Activated CD4-positive, CD25-positive, alpha-beta regulatory T cell treated with anti-CD3 and anti-CD28 coated beads, Interleukin-2, amount 50 U/mL, for 72 hours (primary cell): ENCODE measurements around the gene STAM.

Experiments used
- DNase-seq: peaks from one replicate; pipeline ENCODE4 v3.0.0; 2021

Gene STAM

GRCh38 chr10:17733620-17734019 lies 89.7 kb downstream of the STAM start:
- DNase-seq, result no peak

DNA sequence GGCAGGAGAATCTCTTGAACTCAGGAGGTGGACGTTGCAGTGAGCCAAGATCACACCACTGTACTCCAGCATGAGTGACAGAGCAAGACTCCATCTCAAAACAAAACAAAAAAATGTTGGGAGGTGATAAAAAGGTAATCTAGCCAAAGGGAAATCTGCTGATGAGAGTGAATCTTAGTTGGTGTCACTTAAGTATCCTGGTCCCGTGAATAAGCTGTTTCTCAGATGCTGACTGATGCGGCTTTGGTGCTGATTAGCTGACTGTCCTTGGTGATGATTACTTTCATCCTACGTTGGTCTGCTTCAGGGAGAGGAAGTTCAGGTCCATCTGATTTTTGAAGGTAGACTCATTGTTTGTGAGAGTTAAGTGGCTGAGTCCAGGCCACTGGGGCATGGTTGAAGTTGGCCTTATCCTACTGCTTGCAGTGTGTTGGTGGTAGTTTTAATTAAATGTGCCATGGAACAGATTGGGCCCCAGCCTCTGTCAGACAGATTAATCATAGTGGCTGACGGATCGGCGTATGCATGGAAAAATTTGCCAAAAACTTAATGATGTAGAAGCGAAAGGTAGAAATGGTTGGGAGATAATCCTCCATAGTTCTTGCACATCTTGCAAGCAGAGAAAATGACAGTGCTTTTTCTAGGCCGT lies 90.6 kb downstream of the STAM start:
- no peak for DNase-seq

DNA sequence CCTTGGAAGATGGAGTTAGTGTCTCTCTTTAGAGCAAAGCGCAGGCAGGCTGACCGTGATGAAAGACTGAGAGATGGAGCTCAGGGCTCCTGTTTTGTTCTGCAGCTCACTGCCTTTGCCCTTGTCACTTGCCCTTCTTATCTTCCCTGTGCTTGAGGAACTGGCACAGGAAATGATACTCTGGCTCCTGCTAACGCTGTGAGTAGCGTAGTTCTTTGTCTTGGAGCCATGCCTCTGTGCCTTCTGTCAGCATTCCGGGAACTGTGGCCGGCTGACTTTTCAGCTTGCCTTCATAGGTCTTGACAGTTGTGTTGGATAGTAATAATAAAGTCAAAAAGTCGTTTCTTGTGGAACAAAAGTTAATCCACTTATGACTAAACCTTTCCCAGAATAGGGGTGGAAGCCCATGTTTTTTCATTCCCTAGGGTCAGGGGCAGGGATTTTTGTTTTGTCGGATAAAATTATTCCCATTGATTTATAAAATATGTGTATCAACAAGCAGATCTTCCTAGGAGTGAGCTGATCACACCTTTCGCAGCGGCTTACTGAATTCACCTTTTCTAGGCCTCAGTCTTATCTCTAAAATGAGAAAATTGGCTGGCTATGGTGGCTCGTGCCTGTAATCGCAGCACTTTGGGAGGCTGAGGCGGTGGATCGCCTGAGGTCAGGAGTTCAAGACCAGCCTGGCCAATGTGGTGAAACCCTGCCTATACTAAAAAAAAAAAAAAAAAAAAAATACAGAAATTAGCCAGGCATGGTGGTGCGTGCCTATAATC lies 91.4 kb downstream of the STAM start:
- no peak for DNase-seq

DNA sequence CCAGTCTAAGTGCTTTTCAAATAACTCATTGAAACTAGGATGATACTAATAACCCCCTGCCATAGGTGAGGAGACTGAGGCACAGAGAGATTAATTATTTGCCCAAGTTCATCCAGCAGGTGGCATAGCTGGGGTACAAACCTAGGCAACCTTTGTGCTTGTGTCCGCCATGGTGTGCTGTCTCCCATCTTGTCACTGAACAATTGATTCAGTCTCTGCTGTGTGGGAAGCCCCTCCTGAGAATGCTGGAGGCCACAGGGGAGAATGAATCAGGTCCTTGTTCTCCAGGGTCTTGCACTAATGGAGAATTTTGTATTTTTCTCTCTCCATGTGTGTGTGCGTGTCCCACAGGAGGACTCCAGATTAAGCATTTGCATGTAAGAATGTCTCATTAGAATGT lies 92.3 kb downstream of the STAM start:
- no peak for DNase-seq

- DNase-seq, result no peak
Measured at GRCh38 chr10:17737027-17737965, 93.3 kb downstream of the STAM start.

DNA sequence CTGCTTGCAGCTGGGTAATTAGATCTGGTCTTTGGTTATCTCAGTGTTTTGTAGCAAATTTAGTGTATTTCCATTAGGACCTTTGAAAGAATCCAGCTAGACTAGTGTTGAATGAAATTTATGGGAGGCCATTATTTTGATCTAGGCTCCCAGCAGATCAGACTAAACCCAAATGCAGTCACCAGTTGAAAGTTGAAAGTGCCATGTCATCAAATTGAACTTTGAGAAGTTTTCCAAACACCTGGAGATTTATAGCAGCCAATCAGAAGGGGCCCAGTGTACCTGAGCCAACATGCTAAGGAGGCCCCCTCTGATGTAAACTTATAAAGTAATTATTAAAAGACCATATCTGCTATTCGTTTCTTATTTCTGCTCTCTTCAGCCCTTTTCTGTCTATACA lies 96.7 kb downstream of the STAM start:
- DNase-seq, result no peak

- peak; percentile 75 for DNase-seq
Measured at GRCh38 chr10:17742918-17743317, 99.0 kb downstream of the STAM start.

DNA sequence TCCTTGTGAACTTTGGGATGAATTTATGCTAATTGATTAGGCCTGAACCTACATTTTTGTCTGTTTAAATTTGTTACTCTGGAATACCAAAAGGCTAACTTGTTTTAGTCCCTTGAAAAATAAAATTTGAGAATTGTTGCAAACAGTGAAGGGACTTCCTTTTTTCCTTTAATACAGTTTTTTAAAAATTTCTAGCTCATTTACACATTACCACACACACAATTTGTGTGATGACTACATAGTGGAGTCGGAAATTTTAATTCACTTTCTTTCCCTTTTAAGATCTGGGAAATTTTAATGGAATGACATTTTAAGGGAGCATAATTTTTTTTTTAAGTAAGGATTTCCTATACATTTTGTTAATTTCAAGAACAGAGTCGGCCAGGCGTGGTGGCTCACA lies 99.5 kb downstream of the STAM start:
- DNase-seq, result no peak

DNA sequence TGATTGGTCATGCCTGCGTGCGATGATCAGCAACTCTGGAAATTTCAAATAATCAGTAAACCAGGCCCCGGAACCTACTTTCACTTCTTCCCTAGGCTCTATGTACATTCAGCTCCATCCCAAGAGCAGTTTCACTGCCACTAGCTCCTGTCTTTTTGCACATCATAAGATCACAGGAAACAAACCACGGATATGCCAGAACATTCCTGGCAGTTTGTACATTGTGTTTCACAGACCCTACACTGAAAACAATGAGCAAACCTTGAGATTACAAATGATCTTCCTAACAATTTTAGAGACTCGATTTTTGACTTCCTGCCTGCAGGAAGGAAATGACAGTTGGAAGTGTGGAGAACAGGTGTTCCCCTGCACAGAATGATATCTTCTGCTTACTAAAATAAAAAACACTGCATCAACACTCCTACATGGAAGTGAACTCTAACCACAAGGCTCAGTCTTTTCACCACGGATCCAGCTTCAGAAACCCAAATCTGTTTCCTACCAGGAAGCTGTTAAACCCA lies 100.5 kb downstream of the STAM start:
- DNase-seq, result no peak

GRCh38 chr10:17747883-17748550 lies 104.1 kb downstream of the STAM start:
- no peak for DNase-seq

DNA sequence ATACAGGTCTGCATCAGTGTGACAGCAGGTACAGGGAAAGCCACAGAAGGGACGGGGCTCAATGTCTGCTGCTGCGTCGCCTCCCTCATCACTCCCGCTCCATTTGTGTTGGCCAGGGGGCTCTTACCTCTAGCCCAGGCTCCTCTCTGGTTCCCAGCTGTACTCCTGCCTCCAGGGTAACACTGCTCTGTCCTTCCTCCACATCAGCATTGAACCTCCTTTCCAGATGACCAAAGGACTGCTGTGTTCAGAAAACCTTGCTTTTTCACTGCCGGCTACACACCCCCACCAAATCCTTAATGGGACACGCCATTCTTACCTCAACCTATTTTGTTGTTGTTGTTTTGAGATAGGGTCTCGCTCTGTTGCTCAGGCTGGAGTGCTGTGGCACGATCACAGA lies 105.9 kb downstream of the STAM start:
- no peak for DNase-seq

DNA sequence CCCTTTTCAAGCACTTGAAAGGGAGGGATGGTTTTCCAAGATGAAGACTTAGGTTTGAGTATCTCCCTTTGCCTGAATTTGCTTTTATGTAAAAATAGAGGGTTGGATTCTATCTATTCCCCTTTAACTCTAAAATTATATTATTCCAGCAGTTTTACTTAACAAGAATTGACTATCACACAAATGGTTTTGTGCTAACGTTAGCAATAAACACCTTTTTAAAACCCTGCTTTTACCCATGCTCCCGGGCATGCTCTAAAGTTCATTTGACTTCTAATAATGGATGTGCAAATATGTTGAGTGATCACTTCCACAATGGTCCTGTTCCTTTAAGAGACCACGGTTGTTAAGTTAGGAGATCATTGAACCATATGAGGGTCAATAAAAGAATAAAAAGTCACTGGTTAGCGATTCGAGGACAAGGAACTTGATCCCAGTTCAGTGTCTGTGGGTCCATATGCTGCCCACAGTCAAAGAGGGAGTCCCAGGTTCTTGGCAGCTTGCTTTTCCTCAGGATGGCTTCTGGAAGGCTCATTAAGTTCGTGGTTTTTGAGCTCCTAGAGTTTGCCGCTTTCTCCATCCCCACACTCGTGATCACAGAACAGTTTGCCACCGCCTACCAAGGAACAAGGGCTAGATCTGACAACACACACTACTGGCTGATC lies 108.0 kb downstream of the STAM start, which contains the start of gene TMEM236:
Gene TMEM236, plus strand, starts transcription at position 421 of the 665 bp plus-strand sequence. Its CDS starts 95 bp downstream, at position 516.
- no peak for DNase-seq

DNA sequence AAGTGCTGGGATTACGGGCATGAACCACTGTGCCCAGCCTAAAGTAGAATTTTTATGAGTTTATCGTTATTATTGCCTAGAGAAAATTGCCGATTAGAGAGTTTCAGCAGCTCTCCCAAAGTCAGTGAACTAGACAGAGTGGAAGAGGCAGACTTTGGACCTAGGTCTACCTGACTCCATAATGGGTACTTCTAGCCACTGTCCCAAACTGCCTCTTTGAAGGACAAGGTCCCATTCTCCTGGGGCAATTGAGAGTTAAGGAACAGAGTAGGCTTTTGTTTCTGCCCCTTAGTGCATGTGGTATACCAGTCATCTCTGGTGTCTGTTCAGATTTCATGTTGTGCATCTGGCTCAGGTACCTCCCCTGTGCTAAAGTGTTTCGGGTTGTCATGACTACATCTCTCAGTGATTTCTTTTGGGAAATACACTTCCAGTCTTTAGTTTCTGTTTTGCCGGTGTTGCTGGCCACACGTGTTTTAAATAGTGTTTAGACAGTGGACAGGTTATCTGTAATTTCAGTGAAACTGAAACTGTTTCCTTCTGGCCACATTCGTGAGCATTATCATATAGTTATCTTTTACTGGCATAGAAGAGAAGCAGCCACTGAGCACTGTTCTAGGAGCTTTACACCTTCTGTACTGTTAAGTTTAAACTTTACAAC lies 112.7 kb downstream of the STAM start:
- no peak for DNase-seq

- DNase-seq, result no peak
Measured at GRCh38 chr10:17758200-17758599, 114.2 kb downstream of the STAM start.

DNA sequence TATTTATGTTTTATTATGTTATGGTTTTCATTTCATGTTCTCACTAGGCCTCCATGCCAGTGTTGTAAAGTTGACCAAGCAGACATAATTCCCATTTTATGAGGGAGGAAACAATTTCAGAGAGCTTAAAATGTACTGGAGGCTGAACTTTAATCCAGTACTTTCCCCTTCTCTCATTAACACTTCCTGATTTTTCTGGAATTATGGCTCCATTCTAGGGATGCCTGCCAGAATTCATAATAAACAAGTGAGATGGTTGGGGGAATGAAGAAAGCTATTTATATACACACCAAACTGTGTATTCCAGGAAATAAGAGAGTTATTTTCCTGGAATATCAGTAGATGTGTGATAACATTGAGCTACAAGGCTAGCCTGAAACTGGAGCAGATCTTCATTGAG lies 114.9 kb downstream of the STAM start:
- DNase-seq, result no peak

DNA sequence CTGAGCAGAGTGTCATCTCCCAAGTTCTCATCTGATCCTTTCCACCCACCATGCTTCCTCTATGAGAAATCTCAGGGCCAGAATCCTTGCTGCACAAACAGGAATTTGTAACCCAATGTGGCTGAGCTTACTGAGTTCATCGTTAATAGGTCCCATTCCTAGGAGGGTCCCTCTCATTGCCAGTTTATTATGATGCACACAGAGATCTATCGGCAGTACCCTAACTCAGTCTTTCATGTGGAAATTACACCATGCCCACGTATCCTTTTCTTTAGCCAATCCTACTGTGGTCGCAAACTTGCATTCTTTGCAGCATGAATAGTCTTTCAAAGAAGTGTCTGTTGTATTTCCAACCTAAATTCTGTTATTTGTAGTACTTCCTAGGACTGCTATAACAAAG lies 120.2 kb downstream of the STAM start:
- no peak for DNase-seq

- DNase-seq, result no peak
Measured at GRCh38 chr10:17765602-17766001, 121.7 kb downstream of the STAM start.
